ENCODE measurements around the gene SETSIP.
"Not testable (repeated sequence)": the region's sequence is repeated elsewhere in the genome, so short reads cannot be mapped to it uniquely, and the experiment has no call there.

Gene SETSIP

DNA sequence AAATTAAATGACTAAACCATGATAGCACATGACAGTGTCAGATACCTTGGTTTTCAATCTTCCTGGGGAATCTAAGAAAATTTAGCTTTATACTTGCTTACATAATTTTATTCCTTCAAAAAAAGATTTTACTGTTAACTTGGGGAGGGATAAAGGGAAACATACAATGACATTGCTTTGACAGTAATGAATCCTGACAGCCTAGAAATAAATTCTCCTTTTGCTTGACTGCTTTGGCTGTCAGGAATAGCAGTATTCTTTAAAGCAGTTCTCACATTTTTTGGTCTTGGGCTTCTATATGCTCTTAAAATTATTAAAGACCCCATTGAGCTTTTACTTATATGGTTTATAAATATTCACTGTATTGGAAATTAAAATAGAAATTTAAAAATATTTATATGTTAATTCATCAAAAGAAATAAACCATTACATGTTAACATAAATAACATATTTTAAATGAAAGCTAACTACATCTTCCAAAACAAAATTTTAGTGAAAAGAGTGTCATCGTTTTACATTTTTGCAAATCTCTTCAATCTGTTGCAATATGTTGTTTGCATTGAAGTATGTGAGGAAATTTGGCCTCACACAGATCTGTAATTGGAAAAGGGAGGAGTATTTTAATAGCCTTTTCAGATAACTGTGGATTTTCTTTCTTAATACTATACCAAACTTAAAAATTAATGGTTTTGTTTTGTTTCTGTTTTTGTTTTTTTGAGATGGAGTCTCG is 29.3 kb downstream of the SETSIP start:
- DNase-seq: no peak

DNA sequence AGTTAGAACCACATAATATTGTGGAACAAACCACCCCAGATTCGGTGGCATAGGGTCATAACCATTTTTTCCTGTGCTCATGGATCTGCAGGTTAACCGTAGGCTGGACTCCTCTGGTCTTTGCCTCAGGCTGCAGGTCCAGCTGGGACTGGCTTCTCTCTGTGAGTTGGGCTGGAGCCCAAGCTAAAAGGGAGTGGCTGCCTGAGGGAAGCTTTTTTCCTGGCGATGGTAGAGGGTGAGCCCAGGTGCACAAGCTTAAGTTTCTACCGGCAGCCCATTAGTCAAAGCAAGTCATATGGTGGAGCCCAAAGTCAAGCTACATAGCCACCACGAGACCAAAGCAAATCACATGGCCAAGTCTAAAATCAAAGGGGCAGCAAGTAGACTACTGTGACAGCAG is 31.6 kb downstream of the SETSIP start:
- DNase-seq: no peak

DNA sequence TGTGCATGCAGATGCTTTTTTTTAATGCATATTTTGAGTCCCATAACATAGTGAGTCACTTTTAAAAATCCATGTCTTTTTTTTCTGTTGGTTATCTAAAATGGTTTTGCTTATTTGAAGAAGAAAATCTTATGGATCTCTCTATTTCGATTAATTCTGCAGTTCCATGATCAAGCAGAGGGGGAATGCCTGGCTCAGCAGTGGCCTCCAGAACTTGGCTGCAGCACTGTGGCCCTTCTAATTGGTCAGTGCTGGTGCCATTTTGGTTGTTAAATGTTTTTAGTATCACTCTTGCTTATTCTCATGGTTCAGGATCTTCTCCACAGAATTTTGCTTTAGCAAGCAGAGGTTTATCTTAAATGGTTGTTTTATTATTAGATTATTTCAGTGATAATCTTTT is 34.2 kb downstream of the SETSIP start:
- no peak for DNase-seq

DNA sequence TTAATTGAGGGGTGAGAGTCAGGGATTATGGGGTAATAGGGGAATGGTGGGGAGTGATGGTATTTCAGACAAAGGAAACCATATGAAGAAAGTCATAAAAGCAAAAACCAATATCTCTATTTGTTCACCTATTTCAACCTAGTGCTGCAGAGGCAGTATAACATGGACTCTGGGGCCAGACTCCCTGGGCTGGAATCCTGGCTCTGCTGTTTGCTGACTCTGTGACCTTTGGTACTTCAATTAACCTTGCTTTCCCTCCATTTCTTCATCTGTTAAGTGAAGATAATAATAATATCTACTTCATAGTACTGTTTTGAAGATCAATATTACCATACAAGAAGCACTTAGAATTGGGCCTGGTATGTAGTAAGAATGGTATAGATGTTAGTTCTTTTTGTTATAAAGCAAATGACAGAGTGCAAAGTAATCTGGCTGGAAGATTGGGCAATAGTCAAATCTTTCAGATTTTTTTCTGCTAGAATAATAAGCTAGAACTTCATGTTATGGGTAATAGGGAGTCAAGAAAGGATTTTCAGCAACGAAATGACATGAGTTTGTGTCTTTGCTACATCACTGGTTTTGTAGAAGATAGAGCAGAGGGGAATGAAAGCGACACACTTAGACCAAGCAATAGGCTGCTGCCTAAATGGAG is 36.4 kb downstream of the SETSIP start:
- DNase-seq: no peak

DNA sequence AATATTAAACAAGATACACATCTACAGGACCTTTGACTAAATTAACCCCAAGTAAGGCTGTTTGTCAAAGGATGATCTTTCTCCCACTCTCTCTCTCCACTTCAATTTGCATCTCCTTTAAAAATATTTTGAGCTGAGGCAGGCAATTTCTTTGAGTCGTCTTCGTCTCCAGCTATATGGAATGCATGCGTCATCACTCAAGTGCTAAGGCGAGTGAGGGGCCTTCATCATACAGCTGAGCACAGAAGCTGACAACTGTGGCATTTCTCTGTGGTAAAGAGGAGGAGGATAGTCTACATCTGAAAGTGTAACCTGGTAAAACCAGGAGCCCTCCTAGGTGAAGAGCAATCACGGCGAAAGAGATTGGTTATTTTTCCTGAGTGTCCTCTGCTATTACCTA is 37.8 kb downstream of the SETSIP start:
- DNase-seq: no peak

DNA sequence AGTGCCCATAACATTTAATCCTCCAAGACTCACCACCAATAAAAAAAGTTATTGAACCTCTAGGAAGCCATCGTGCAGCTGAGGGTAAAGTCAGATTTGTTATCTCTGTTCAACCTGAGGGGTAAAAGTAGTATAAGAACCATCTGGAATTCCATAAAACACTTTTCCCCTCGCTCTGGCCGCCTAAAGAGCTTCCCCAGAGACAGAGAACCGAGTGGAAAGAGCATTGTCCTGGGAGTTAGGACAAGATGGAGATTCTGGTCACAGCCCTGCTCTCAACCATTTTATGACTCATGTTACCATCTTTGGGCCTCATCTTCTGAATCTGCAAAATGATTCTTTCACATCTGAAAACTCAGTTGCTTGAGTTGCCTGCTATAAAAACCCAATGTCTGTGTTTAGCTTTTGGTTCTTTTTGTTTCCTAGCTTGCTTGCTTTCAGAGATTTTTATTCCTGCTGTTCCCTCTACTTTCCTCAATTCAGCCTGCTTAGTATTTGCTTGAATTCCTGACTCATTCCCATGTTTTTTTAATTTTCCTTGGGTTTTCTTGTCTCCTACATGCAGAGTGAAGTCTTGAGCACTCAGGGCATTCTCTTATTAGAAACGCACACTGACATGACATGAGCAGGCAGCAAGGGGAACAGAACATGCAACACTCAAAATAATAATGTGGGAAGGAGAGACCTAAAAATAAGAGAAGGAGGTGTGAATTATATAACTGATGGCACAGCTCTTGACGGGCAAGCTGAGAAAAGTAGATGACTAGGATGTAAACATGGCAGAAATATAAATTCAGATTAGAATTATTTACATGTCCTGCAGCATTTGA is 43.7 kb downstream of the SETSIP start:
- no peak for DNase-seq

DNA sequence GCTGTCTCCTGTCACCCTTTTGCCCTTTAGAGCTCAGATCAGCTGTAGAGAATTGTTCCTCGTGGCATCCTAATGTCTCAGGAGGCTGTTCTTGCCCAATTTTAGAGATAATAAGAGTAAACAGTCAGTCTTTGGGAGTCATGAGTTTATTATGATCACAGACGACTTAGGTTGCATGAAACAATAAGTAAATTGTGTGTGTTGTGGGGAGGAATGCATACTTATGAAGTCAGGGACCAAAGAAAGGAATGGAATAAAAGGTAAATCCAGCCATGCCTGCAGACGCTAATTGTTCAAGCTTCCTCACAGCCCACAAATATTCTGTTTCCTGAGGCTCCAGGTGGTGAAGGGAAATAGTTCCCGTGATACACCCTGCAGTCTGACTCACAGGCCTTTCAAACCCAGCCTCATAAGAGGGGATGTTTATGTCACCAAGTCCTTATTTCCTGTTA is 44.5 kb downstream of the SETSIP start:
- DNase-seq: peak; percentile 20

DNA sequence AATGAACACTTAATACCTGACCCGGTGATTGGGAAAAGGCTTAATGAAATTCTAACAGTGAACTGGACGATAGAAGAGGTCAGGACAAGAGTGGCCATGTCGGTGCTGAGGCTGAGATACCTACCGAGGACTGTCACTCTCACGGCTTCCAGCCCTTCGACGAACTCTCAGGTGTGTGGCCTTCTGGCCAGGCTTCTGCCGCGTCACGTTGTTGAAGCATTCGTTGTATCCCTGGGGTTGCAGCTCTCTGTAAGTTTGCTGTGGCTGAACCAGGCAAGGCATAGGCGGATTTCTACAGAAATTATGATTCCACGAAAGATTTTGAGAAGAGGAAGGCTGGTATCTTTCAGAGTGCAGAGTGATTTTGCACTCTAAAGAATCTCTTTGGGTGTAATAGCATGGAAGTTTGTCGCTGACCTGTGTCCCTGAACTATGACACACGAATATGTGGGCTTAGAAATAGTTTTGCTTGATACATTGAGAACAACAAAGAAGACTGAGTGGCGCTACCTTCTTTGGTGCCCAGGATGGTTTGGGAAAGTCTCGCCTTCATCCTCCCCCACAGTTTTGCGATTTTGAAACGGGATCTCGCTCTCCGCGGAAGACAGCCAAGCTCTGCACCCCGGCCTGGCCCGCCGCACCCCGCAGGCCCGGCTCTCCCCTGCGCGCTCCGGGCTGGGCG is 45.8 kb downstream of the SETSIP start:
- no peak for DNase-seq

DNA sequence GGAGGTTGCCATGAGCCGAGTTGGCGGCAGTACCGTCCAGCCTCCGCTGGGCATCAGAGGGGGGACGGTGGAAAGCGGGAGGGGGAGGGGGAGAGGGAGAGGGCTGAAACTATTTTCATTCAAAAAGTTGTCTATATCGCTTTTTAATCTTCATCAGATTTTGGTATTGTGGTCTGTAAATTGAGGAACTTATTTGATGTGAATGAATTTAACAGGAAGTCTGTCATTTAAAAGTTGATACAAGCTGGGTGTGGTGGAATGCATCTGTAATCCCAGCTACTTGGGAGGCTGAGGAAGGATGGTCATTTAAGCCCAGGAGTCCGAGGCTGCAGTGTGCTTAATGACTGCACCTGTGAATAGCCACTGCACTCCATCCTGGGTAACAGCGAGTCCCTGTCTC is 48.4 kb downstream of the SETSIP start:
- DNase-seq: no peak

DNA sequence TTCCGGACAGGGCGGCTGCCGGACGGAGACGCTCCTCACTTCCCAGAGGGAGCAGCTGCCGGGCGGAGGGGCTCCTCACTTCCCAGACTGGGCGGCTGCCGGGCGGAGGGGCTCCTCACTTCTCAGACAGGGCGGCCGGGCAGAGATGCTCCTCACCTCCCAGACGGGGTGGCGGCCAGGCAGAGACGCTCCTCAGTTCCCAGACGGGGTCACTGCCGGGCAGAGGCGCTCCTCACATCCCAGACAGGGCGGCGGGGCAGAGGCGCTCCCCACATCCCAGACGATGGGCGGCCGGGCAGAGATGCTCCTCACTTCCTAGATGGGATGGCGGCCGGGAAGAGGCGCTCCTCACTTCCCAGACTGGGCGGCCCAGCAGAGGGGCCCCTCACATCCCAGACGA is 49.2 kb downstream of the SETSIP start:
- DNase-seq: not testable (repeated sequence)

Data from CD4-positive, alpha-beta T cell treated with Interleukin-17A for 4 hours (primary cell).